Omental fat pad (tissue), 4 donors: ENCODE results near the gene C2orf49. TPM values are rescaled to one million over a fixed set of nuclear protein-coding genes. Genes with fewer than 3 reads are reported as not detected.

Experiments used
- ATAC-seq: fragments of 150-250 bp; one replicate; pipeline ENCODE4 v1.9.1; 2016; ENCODE audit warnings: mild to moderate bottlenecking, moderate library complexity; ENCODE audit not compliant: low FRiP score
- DNase-seq: peaks from one replicate; pipeline ENCODE4 v3.0.0-alpha.2; 2019; ENCODE audit warnings: low spot score
- CTCF ChIP-seq, 3 donors: fragments of 450-650 bp; IDR thresholded peaks; one replicate each; pipeline ENCODE4 v1.5.1; 2016 to 2017; ENCODE audit warnings: antibody characterized with exemption in 3 of 3, mild to moderate bottlenecking in 3 of 3, moderate library complexity in 2 of 3
- total RNA-seq, 4 donors: library from RNA; depleted of rRNA; stranded (reverse); fragments of >200 nt; gene quantifications; one replicate each; pipeline ENCODE4 v1.1.0, GENCODE V29; 2016

The C2orf49 gene
- total RNA-seq, 4 donors from 2014 or later, result 14.3 to 18.3 (median 15.9) TPM

GRCh38 chr2:105327690-105328089, 9.7 kb upstream of the C2orf49 start:
- DNase-seq (no peak), ATAC-seq (no peak)
- no peak for TF ChIP-seq CTCF (IDR thresholded peaks at IDR 0.05)

- no peak for TF ChIP-seq CTCF (IDR thresholded peaks at IDR 0.05)
- ATAC-seq, result peak; percentile 12
- DNase-seq, result no peak
Observed at GRCh38 chr2:105328281-105329196, 8.8 kb upstream of the C2orf49 start.

GRCh38 chr2:105329197-105329554, 8.2 kb upstream of the C2orf49 start:
- peak; percentile 20 for ATAC-seq
- TF ChIP-seq CTCF (IDR thresholded peaks at IDR 0.05), result no peak
- DNase-seq, result no peak

GRCh38 chr2:105329561-105330495, 7.5 kb upstream of the C2orf49 start, which contains the start of gene TGFBRAP1:
Gene TGFBRAP1, minus strand, starts transcription at chr2:105329735. Its CDS starts 21,434 bp downstream, at chr2:105308301.
- no peak for DNase-seq

GRCh38 chr2:105330681-105331375, 6.5 kb upstream of the C2orf49 start:
- no peak for TF ChIP-seq CTCF (IDR thresholded peaks at IDR 0.05)
- no peak for DNase-seq
- no peak for ATAC-seq

More at GRCh38 chr2:105329561-105330495, 7.5 kb upstream of the C2orf49 start, which contains the start of gene TGFBRAP1:
- ATAC-seq, result peak; percentile 87
- no peak for TF ChIP-seq CTCF (IDR thresholded peaks at IDR 0.05)

- ATAC-seq (no peak), DNase-seq (no peak)
- TF ChIP-seq CTCF (IDR thresholded peaks at IDR 0.05), result no peak
Observed at GRCh38 chr2:105334211-105334610, 3.1 kb upstream of the C2orf49 start.
